Body of pancreas (tissue), 4 donors: ENCODE data around the gene SS18L1.

Source experiments
- POLR2A ChIP-seq, 3 donors: fragments of 450-650 bp; IDR thresholded peaks; one replicate each; pipeline ENCODE4 v1.6.1; 2016; ENCODE audit warnings: antibody characterized with exemption in 3 of 3, mild to moderate bottlenecking in 2 of 3
- TF ChIP-seq, protein P1 (sequence below), 7 experiments: fragments of 450-650 bp in 4 of 7; fragments of 200-600 bp in 3 of 7; sonication (generic) in 3 of 7; IDR thresholded peaks; one replicate each; pipeline ENCODE4 v1.5.1; 2016 to 2019; ENCODE audit warnings: antibody characterized with exemption in 7 of 7

DNA sequence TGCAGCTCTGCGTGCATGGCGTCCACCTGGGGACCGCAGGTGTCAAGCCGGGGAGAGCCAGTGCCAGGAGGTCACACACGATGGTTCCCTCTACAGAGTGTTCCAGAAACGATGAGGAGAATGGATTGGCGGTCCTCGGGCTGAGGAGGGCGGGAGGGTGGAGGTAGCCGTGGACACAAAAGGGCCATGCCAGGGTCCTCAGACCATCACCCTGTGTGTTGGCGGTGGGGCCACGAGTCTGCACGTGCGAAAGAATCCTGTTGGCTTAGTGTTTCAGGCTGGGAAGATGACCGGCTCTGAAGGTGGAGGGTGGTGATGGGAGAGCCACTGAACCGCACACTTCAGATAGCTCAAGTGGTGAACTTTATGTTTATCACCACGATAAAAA, 62.8 kb downstream of the SS18L1 start:
- TF ChIP-seq, protein P1, sequence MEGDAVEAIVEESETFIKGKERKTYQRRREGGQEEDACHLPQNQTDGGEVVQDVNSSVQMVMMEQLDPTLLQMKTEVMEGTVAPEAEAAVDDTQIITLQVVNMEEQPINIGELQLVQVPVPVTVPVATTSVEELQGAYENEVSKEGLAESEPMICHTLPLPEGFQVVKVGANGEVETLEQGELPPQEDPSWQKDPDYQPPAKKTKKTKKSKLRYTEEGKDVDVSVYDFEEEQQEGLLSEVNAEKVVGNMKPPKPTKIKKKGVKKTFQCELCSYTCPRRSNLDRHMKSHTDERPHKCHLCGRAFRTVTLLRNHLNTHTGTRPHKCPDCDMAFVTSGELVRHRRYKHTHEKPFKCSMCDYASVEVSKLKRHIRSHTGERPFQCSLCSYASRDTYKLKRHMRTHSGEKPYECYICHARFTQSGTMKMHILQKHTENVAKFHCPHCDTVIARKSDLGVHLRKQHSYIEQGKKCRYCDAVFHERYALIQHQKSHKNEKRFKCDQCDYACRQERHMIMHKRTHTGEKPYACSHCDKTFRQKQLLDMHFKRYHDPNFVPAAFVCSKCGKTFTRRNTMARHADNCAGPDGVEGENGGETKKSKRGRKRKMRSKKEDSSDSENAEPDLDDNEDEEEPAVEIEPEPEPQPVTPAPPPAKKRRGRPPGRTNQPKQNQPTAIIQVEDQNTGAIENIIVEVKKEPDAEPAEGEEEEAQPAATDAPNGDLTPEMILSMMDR (IDR thresholded peaks at IDR 0.05) = no peak
- no peak for TF ChIP-seq POLR2A (IDR thresholded peaks at IDR 0.05)
